ENCODE measurements around the gene DDX56. TPM values are rescaled to one million over a fixed set of nuclear protein-coding genes. Genes with fewer than 3 reads are reported as not detected.

The DDX56 gene
- total and polyA plus RNA-seq, 9 of the 15 experiments (the other 6 are each of a cell fraction or from before 2014, with no cell fraction given) = 33.0 to 145 (median 102) TPM

DNA sequence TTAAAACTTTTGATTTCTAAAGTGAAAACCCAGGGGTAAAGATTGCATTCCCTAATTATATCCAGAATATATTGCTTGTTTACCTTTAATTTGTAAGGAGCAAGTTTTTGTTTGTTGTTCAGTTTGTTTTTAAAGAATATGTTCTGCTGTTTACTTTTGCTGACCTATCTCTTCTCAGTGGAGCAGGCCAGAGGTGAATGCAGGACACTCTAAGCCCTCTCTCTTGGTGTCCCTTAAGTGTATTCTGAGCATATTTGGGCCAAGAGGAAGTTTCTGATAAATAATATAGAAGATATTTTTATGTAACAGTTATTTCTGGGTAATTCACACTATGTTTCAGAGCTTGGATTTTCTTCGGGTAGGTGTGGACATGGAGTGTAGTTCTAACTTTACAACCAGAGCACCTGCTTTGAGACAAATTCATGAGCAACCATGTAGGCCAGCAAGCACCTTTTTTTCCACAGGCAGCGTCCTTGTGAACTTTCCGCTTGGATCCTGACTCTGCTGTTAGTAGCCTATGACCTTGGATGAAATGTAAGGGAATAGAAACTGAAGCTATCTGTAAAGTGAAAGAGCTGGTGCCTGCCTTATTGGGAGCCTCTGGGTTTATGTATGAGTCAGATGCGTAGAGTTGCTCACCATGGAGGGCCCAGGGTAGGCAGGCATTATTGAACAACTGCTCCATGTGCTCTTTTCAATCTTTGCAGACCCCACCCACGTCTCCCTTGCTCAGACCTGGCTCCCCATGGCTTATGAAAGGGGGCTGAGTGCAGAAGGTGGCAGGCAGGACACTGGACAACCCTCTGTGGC is 48.8 kb upstream of the DDX56 start:
- no peaks in the 10 kb centered on the region for H3K27me3 ChIP-seq (ENCODE audit: control insufficient read depth in 2 of 2, insufficient read depth in 2 of 2, low read length in 2 of 2)
- H3K27ac ChIP-seq (ENCODE audit: extremely low read depth, low read depth, low read length) = no peak overlapping the region; the same call in 2 of the 3 replicates
- H4K20me1 ChIP-seq (replicated peaks; ENCODE audit: control insufficient read depth, insufficient read depth, low read length) = peaks cover 7% of the 10 kb centered on the region
- no peak for DNase-seq (ENCODE audit: extremely low read depth in 1 of 4, low spot score in 3 of 4)
- no peak for FAIRE-seq
- H2AFZ ChIP-seq (ENCODE audit: low read depth, low read length) = no peak overlapping the region
- peak overlapping the region in 1 of 2 experiments; percentile 48; a peak in 1 of 4 replicates for H3K9ac ChIP-seq (ENCODE audit: insufficient read depth in 1 of 2, low read depth in 2 of 2, low read length in 2 of 2)
- in situ Hi-C loops (cut with MboI) = no loop called here
- POLR2A ChIA-PET = interaction anchor here (0.7 to 1.0 kb wide), 2 partner anchors 11 to 16 kb away, joined by 3 to 4 read pairs; partner anchors contain the start of gene OGDH
- intact Hi-C loops (cut with micrococcal nuclease) = no loop called here
- ATAC-seq = peak; percentile 26; the same call in 2 of the 3 replicates
- CTCF ChIA-PET (ENCODE audit: low intra/inter-chr PET ratio) = no interaction called here
- peaks cover 0 to 16% of the 10 kb centered on the region in 2 experiments; a peak in 3 of 5 replicates for H3K4me1 ChIP-seq (replicated peaks in 1 of 2; ENCODE audit: control insufficient read depth in 2 of 2, insufficient read depth in 2 of 2, low read length in 2 of 2)
- no peaks in the 10 kb centered on the region for H3K9me3 ChIP-seq (replicated peaks; ENCODE audit: control insufficient read depth, insufficient read depth, low read depth, low read length)
- TF ChIP-seq CREM (IDR thresholded peaks at IDR 0.05; ENCODE audit: low read depth) (no peak), SMAD1 (IDR thresholded peaks at IDR 0.05; ENCODE audit: low read depth, low read length, partially characterized antibody) (no peak), LCOR (CRISPR knock-in tag; IDR thresholded peaks at IDR 0.05) (no peak), HDAC6 (IDR thresholded peaks at IDR 0.05; ENCODE audit: low read depth, low read length) (no peak), HDAC3 (IDR thresholded peaks at IDR 0.05; ENCODE audit: borderline replicate concordance, partially characterized antibody) (no peak), CBX8 (IDR thresholded peaks at IDR 0.05; ENCODE audit: borderline replicate concordance, extremely low read depth, low read depth, low read length, poor library complexity, severe bottlenecking) (no peak), ZNF24 (IDR thresholded peaks at IDR 0.05) (no peak), POLR3G (IDR thresholded peaks at IDR 0.05; ENCODE audit: extremely low read depth, insufficient read length, insufficient replicate concordance) (no peak), MEF2A (IDR thresholded peaks at IDR 0.05; ENCODE audit: control insufficient read depth, low read depth, low read length) (no peak), HNRNPUL1 (IDR thresholded peaks at IDR 0.05; ENCODE audit: low read length) (no peak), ZFP1 (CRISPR knock-in tag; IDR thresholded peaks at IDR 0.05) (no peak)
- no TSS peak for BruUV-seq (replicated peaks)
- 85% methylated on average over 5 of the region's 5 CpGs for WGBS (ENCODE audit: insufficient coverage, low coverage, missing lambda C conversion rate)
- H3K4me2 ChIP-seq (ENCODE audit: insufficient read depth, low read length) = no peak overlapping the region
- no peak overlapping the region for H3K4me3 ChIP-seq
- peaks cover 79% of the 10 kb centered on the region for H3K79me2 ChIP-seq (ENCODE audit: control insufficient read depth, insufficient read depth, low read length)
- peaks cover 46% of the 10 kb centered on the region for H3K36me3 ChIP-seq (ENCODE audit: control insufficient read depth, insufficient read depth, low read length)
- no peaks in the 10 kb centered on the region for H3K9me1 ChIP-seq (ENCODE audit: control insufficient read depth, insufficient read depth, low read length)
